Measurements from ENCODE around the gene CIBAR2. TPM values are rescaled to one million over a fixed set of nuclear protein-coding genes. Genes with fewer than 3 reads are reported as not detected.
A peak's percentile ranks its signal among the peaks of the same experiment; 100 is the strongest.

Gene CIBAR2
- total RNA-seq, 2 experiments from 2014 or later: not detected

DNA sequence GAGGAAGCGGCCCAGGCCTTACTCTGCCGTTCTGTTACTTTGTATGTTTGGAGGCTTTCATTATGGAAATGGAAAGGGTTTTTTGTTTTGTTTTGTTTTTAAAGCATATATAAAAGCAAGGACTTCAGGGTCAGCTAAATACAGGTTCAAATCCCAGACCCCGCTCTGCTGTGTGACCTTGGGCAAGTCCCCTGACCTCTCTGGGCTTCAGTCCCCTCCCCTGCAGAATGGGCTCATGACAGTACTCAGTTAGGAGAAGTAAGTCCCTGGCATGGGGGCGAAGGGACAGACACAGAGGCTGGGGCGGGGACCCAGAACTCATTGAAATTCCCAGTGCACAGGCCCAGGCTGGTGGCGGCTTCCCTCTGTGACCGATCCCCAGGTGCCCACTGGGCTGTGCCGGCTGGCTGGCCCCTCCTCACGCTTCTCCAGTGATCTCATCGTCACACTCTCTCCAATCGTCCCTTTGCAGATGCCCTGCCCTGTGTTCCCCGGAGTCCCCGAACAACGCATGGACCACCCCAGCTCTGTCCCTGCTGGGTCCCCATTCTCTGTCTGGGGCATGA, 979 bp upstream of the CIBAR2 start:
- Mint-ChIP-seq H3K36me3 (no peaks in the 10 kb centered on the region), H3K4me1 (peaks cover 12% of the 10 kb centered on the region), H3K9me3 (no peaks in the 10 kb centered on the region), H3K27me3 (peaks cover 2% of the 10 kb centered on the region), H3K27ac (no peak overlapping the region), H3K4me3 (no peak overlapping the region)
- POLR2A ChIA-PET: interaction anchor here (1.6 kb wide), 1 partner anchor 8 kb away, joined by 6 read pairs; no protein-coding TSS in a partner anchor
- DNase-seq (no peak), ATAC-seq (ENCODE audit: low read depth) (no peak)

DNA sequence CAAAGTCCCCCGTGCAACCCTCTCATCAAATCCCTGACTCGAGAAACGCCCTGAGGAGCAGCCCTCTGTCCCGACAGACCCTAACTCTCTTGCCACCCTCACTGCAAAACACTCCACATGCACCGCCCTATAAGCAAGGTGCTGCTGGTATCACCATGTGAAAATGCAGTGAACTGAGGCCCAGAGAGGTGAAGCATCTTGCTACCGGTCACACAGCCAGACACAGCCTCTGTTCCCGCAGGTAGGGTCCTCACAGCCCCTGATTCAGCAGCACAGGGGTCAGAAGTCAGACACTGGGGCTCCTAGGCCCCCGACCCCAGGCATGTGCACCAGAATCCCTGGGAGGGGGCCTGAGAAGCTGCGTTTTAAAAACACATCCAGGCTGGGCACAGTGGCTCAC, 1.1 kb downstream of the CIBAR2 start:
- POLR2A ChIA-PET: no interaction called here
- Mint-ChIP-seq H3K4me1 (peaks cover 9% of the 10 kb centered on the region), H3K27ac (no peak overlapping the region), H3K9me3 (no peaks in the 10 kb centered on the region), H3K27me3 (no peaks in the 10 kb centered on the region), H3K36me3 (no peaks in the 10 kb centered on the region), H3K4me3 (no peak overlapping the region)
- no peak for DNase-seq
- ATAC-seq (ENCODE audit: low read depth): no peak

DNA sequence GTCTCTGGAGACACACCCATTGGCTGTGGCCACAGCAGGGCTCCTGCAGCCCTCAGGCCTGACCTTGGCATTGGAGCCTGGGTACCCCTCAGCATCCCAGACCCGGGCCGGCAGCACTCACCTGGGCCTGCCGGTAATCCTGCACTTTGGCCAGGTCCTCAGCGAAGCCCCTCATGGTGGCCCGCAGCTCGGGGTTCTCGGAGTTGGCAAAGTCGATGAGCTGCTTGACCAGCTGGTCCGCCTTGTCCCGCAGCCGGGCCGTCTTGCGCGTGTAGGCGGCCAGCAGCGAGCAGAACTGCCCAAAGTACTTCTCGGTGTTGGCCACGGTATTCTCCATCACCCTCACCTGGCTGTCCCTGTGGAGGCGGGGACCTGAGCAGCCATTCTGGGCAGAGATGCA, 2.2 kb downstream of the CIBAR2 start:
- Mint-ChIP-seq H3K27ac (no peak overlapping the region), H3K9me3 (no peaks in the 10 kb centered on the region), H3K36me3 (no peaks in the 10 kb centered on the region), H3K4me1 (peaks cover 11% of the 10 kb centered on the region), H3K27me3 (no peaks in the 10 kb centered on the region), H3K4me3 (no peak overlapping the region)
- ATAC-seq (ENCODE audit: low read depth) (no peak), DNase-seq (no peak)
- POLR2A ChIA-PET: no interaction called here

DNA sequence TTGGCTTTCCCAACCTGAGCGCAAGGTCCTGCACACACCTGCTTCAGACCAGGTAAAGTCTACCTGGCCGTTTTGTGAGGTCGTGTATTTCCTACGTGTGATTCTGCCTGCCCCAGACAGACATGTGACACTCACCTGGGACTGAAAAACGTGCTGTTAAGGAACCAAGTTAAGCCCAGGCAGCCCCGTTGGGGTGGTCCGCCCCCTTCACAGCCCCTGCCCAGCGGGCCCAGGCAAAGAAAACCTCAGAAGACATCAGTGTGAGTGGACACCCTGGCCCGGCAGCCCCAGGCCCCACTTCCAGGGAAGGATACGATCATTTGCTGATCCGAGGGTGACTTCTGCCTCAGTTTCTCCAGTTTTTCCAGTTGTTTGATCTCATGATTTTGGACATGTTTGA, 4.7 kb downstream of the CIBAR2 start:
- DNase-seq: no peak
- H3K27ac Mint-ChIP-seq: no peak overlapping the region

DNA sequence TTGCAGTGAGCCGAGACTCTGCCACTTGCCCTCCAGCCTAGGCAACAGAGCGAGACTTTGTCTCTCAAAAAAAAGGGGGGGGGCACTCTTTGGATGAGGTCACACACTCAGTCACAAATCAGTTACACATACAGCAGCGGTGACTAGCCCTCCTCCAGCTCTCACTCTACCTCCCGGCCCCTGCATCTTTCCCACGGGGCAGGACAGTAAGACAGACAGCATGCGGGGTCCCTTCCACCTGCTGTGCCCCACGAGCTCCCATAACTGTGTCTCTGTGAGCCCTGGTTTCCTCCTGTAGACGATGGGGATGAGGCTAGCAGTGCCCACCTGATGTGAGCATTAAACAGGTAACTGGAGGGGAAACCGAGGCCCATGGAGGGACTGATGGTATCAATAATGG, 5.2 kb downstream of the CIBAR2 start:
- no peak overlapping the region for H3K4me3 Mint-ChIP-seq
- no peak for DNase-seq
- H3K27me3 Mint-ChIP-seq: no peaks in the 10 kb centered on the region
- no peaks in the 10 kb centered on the region for H3K9me3 Mint-ChIP-seq
- ATAC-seq (ENCODE audit: low read depth): no peak
- POLR2A ChIA-PET: no interaction called here
- no peaks in the 10 kb centered on the region for H3K36me3 Mint-ChIP-seq
- no peak overlapping the region for H3K27ac Mint-ChIP-seq
- H3K4me1 Mint-ChIP-seq: peaks cover 23% of the 10 kb centered on the region

More for the DNA sequence above, 4.7 kb downstream of the CIBAR2 start:
- H3K4me3 Mint-ChIP-seq: no peak overlapping the region
- H3K27me3 Mint-ChIP-seq: no peaks in the 10 kb centered on the region
- H3K36me3 Mint-ChIP-seq: no peaks in the 10 kb centered on the region
- POLR2A ChIA-PET: no interaction called here
- peaks cover 22% of the 10 kb centered on the region for H3K4me1 Mint-ChIP-seq
- H3K9me3 Mint-ChIP-seq: no peaks in the 10 kb centered on the region
- no peak for ATAC-seq (ENCODE audit: low read depth)

DNA sequence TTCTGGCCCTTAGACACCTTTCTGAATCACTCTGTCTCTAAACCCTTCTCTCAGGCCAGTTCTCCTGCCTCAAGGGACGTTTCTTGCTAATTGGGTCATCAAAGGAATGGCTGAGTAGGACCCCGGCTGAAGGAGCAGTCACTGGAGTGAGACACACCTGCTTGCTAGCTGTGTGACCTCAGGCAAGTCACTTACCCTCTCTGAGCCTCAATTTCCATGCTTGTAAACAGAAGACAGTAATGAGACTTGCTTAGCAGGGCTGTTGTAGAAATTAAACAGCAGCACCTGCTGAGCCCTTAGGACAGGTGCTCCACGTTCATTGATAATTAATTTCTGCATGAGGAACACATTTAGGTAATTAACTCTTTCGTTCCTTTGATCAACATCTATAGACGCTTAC, 6.8 kb downstream of the CIBAR2 start:
- POLR2A ChIA-PET: interaction anchor here (0.9 to 1.4 kb wide), 4 partner anchors 9 to 95 kb away, joined by 4 to 8 read pairs (median 6); partner anchors contain the start of genes KIAA0513 and ZDHHC7
- H3K27me3 Mint-ChIP-seq: no peaks in the 10 kb centered on the region
- no peak overlapping the region for H3K4me3 Mint-ChIP-seq

DNA sequence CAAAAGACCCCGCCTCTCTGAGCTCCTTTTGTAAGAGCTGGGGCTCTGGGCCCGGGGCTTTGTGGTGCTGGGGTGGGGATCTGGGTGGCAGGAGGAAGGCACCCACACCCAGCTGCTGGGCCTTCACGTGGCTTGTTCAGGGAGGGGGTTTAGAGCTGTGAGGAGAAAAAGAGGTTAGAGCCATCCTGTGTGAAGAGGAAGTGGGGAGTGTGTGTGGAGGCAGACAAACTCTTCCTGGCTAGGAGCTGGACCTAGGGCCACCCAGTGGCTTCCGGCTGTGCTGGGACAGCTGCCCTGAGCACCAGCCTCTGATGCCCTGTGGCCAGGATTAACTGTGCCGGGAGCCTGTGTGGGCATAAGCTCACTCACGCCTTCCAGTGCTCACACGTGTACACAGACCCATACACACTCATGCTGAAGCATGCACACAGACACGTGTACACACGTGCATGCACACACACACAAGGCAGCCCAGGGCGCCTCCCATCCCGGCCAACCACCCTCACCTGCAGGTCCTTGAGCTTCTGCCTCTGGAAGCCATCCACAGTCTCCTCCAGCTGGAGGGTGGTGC, 7.4 kb downstream of the CIBAR2 start:
- peak overlapping the region; percentile 89 for H3K27ac Mint-ChIP-seq
- POLR2A ChIA-PET: interaction anchor here (0.9 to 1.4 kb wide), 4 partner anchors 9 to 94 kb away, joined by 4 to 8 read pairs (median 6); partner anchors contain the start of genes KIAA0513 and ZDHHC7
- ATAC-seq (ENCODE audit: low read depth) (peak; percentile 94), DNase-seq (peak; percentile 60)
- H3K36me3 Mint-ChIP-seq: no peaks in the 10 kb centered on the region
- H3K4me3 Mint-ChIP-seq: peak overlapping the region; percentile 70
- no peaks in the 10 kb centered on the region for H3K27me3 Mint-ChIP-seq
- no peaks in the 10 kb centered on the region for H3K9me3 Mint-ChIP-seq
- peaks cover 28% of the 10 kb centered on the region for H3K4me1 Mint-ChIP-seq

More for the DNA sequence above, 6.8 kb downstream of the CIBAR2 start:
- ATAC-seq (ENCODE audit: low read depth) (no peak), DNase-seq (no peak)
- no peaks in the 10 kb centered on the region for H3K9me3 Mint-ChIP-seq
- no peaks in the 10 kb centered on the region for H3K36me3 Mint-ChIP-seq
- H3K4me1 Mint-ChIP-seq: peaks cover 28% of the 10 kb centered on the region
- peak overlapping the region; percentile 89 for H3K27ac Mint-ChIP-seq

DNA sequence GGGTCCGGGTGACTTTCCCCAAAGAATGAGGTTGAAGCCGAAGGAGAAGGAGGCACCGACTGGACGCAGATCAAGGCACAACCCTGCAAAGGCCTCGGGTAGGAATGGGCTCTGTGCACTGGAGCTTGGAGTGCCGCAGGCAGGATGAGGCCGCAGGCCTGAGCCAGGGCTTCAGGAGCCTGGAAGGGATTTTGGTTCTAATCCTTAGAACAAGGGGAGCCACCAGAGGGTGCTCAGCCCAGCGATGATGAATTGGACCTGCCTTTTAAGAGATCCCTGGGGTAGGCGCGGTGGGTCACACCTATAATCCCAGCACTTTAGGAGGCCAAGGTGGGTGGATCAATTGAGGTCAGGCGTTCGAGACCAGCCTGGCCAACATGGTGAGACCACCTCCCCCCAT, 8.1 kb downstream of the CIBAR2 start:
- POLR2A ChIA-PET: interaction anchor here (1.1 to 1.4 kb wide), 2 partner anchors 77 to 93 kb away, joined by 4 to 8 read pairs; partner anchors contain the start of genes KIAA0513 and ZDHHC7
- Mint-ChIP-seq H3K27me3 (no peaks in the 10 kb centered on the region), H3K4me1 (peaks cover 26% of the 10 kb centered on the region), H3K36me3 (no peaks in the 10 kb centered on the region), H3K9me3 (no peaks in the 10 kb centered on the region), H3K27ac (peak overlapping the region; percentile 58), H3K4me3 (no peak overlapping the region)
- ATAC-seq (ENCODE audit: low read depth): no peak
- DNase-seq: no peak

DNA sequence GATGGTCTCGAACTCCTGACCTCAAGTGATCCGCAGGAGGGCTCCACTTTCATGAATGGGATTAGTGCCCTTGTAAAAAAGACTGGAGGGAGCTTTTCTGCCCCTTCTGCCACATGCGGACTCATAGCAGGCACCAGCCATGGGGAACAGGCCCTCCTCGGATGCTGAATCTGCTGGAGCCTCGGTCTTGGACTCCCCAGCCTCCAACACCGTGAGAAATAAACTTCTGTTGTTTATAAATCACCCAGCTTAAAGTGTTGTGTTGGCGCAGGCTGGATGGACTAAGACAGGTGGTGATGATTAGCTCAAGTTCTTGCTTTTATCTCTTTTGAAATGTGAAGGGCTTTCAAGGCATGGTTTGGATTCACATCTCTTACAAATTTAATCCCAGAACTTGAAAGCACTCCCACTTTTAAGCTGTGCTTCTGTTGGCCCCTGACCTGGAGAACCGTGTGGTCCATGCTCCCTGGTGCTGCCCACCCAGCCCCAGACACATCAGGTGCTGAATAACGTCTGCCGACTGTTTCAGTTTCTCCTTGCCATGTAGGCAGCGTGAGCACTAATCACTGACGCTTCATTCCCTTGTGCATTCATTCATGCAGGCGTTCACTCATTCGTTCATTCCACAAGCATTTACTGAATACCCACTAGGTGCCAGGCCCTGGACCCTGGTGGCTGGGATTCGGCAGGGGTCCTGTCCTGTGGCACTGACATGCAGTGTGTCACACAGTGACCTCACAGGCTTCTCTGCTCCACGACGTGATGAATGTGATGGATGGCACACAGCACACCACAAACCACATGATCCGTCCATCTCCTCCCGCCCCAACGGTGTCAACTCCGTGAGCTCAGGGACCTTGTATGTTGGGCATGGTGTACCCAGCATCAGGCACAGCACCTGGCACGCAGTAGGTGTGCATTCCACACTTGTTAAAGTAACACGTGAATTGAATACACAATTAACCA, 8.9 kb downstream of the CIBAR2 start:
- H3K4me3 Mint-ChIP-seq: no peak overlapping the region
- peaks cover 26% of the 10 kb centered on the region for H3K4me1 Mint-ChIP-seq
- H3K36me3 Mint-ChIP-seq: no peaks in the 10 kb centered on the region
- no peak for ATAC-seq (ENCODE audit: low read depth)
- POLR2A ChIA-PET: no interaction called here
- peak overlapping the region; percentile 58 for H3K27ac Mint-ChIP-seq
- no peaks in the 10 kb centered on the region for H3K9me3 Mint-ChIP-seq
- no peak for DNase-seq
- no peaks in the 10 kb centered on the region for H3K27me3 Mint-ChIP-seq

DNA sequence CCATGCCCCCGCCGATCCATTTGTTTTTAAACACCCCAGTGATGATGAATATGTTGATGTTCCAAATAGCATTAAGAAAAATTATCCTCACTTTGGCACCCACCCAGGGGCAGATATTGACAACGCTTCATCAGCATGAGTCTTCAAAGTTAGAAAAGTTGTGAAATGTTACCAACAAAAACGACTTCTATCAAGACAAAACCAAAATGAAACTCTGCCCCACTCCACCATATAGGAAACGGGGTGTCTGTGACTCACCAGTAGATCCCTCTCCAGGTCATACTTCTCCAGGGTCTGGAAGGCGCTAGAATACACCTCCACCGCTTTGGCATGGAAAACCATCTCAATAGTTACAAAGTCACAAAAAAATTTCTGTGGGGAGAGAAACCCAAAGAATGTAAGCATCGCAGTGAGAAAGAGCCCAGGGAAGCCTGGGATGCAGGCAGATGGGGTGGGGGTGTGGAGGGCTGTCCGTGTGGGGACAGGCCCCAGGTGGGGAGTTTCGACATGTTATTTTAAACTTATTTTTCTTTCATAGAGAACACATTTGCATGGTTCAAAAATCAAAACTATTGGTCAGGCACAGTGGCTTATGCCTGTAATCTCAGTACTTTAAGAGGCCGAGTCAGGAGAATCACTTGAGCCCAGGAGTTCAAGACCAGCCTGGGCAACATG, 10.2 kb downstream of the CIBAR2 start:
- peaks cover 26% of the 10 kb centered on the region for H3K4me1 Mint-ChIP-seq
- H3K27ac Mint-ChIP-seq: no peak overlapping the region
- no peak overlapping the region for H3K4me3 Mint-ChIP-seq
- H3K9me3 Mint-ChIP-seq: no peaks in the 10 kb centered on the region
- H3K36me3 Mint-ChIP-seq: no peaks in the 10 kb centered on the region
- no peaks in the 10 kb centered on the region for H3K27me3 Mint-ChIP-seq
- POLR2A ChIA-PET: no interaction called here
- no peak for DNase-seq
- no peak for ATAC-seq (ENCODE audit: low read depth)

DNA sequence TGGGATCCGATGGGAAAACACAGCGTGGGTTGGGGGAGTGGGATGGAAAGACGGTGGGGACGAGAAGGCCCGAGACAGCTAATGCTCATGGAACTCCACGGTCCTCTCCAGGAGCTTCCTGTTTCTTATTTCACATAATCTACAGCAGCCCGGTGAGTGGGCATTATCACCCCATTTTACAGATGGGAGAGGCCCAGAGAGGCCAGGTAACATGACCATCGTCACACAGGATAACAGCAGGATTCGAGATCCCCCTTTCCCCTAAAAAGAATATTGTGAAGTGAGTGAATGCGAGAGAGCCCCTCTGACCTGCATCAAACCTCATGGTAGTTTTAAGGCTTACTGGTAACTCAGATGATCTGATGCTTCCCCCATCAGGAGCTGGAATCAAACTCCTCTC, 12.0 kb downstream of the CIBAR2 start:
- no peak for DNase-seq
- no peaks in the 10 kb centered on the region for H3K9me3 Mint-ChIP-seq
- no peaks in the 10 kb centered on the region for H3K27me3 Mint-ChIP-seq
- H3K36me3 Mint-ChIP-seq: no peaks in the 10 kb centered on the region
- H3K27ac Mint-ChIP-seq: no peak overlapping the region
- POLR2A ChIA-PET: no interaction called here
- ATAC-seq (ENCODE audit: low read depth): no peak
- no peak overlapping the region for H3K4me3 Mint-ChIP-seq
- peaks cover 24% of the 10 kb centered on the region for H3K4me1 Mint-ChIP-seq

DNA sequence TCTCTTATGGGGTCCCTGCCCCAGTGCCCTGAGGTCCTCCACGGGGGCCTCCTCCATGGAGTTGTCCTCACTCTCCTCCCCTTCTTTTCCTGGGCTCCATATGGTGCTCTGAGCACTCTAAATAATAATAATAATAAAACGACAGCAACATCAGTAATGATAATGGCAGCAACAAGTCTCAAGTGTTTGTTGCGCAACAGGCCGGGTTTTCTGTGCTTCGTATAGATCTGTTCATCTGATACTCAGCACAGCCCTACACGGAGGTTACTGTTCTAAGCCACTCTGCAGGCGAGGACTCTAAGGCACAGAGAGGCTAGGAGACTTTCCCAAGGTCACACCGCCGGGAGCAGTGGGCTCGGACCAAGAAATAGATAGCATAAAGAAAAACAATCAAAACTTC, 13.7 kb downstream of the CIBAR2 start:
- Mint-ChIP-seq H3K9me3 (no peaks in the 10 kb centered on the region), H3K27ac (no peak overlapping the region), H3K27me3 (no peaks in the 10 kb centered on the region), H3K36me3 (no peaks in the 10 kb centered on the region), H3K4me3 (no peak overlapping the region), H3K4me1 (peaks cover 11% of the 10 kb centered on the region)
- ATAC-seq (ENCODE audit: low read depth) (no peak), DNase-seq (no peak)
- POLR2A ChIA-PET: no interaction called here

DNA sequence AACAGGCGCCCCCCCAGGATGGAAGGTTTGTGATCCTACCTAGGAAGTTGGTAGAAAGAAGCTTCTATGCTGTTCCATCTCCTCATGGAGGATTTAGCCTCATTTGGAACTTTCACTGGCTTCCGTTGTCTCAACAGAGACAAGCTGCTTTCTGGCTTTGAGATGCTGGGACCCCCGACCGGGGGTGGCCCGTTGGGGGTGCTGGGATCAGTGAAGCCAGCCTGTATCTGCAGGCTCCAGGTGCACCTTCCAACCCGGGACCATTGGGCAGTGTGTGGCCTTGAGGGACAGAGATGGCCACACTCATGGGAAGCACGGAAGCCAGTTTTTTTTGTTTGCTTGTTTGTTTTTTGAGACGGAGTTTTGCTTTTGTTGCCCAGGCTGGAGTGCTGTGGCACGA, 15.4 kb downstream of the CIBAR2 start:
- no peak overlapping the region for H3K4me3 Mint-ChIP-seq
- H3K27me3 Mint-ChIP-seq: no peaks in the 10 kb centered on the region
- DNase-seq: no peak
- no peak overlapping the region for H3K27ac Mint-ChIP-seq
- POLR2A ChIA-PET: interaction anchor here (1.0 kb wide), 1 partner anchor 70 kb away, joined by 3 read pairs; the partner anchor contains the start of gene KIAA0513
- H3K4me1 Mint-ChIP-seq: peaks cover 3% of the 10 kb centered on the region
- no peak for ATAC-seq (ENCODE audit: low read depth)
- no peaks in the 10 kb centered on the region for H3K9me3 Mint-ChIP-seq
- no peaks in the 10 kb centered on the region for H3K36me3 Mint-ChIP-seq

Measured in activated naive CD8-positive, alpha-beta T cell treated with anti-CD3 and anti-CD28 coated beads, Interleukin-2, amount 10 ng/mL, durations not matched to agents 7 days and 5 days (primary cell).